Peyer's patch (tissue), 4 donors: ENCODE data around the gene PDLIM7. TPM values are rescaled to one million over a fixed set of nuclear protein-coding genes. Genes with fewer than 3 reads are reported as not detected.

ENCODE experiments used
- DNase-seq, 3 donors: peaks; one replicate each; pipeline ENCODE4 v3.0.0-alpha.2; 2017 to 2019
- H3K27ac ChIP-seq, 4 donors: fragments of 200-600 bp; sonication (generic); one replicate each; pipeline ENCODE4 v1.5.1; 2016 to 2019
- H3K27me3 ChIP-seq, 2 donors: fragments of 200-600 bp; sonication (generic); one replicate each; pipeline ENCODE4 v1.5.1; 2019
- H3K36me3 ChIP-seq, 3 donors: fragments of 200-600 bp; sonication (generic); one replicate each; pipeline ENCODE4 v1.5.1; 2016 to 2019
- H3K4me1 ChIP-seq, 4 donors: fragments of 200-600 bp; sonication (generic); one replicate each; pipeline ENCODE4 v1.5.1; 2016 to 2019
- H3K4me3 ChIP-seq, 4 donors: fragments of 200-600 bp; sonication (generic); 1 replicate in 3 of 4; 2 replicates in 1 of 4; pipeline ENCODE4 v1.5.1; 2016 to 2019; ENCODE audit warnings: mild to moderate bottlenecking in 1 of 4
- H3K9me3 ChIP-seq, 4 donors: fragments of 200-600 bp; sonication (generic); one replicate each; pipeline ENCODE4 v1.5.1; 2016 to 2019; ENCODE audit warnings: mild to moderate bottlenecking in 1 of 4
- CTCF ChIP-seq, 6 experiments: fragments of 450-650 bp in 4 of 6; fragments of 200-600 bp in 2 of 6; sonication (generic) in 1 of 6; IDR thresholded peaks; one replicate each; pipeline ENCODE4 v1.5.1; 2017 to 2019; ENCODE audit warnings: antibody characterized with exemption in 6 of 6, mild to moderate bottlenecking in 3 of 6, moderate library complexity in 1 of 6
- POLR2A ChIP-seq, 2 donors: fragments of 450-650 bp; IDR thresholded peaks; one replicate each; pipeline ENCODE4 v1.5.1; 2017; ENCODE audit warnings: antibody characterized with exemption in 2 of 2, mild to moderate bottlenecking in 2 of 2, moderate library complexity in 2 of 2
- total RNA-seq, 4 donors: library from RNA; depleted of rRNA; stranded (reverse); fragments of >200 nt; gene quantifications; one replicate each; pipeline ENCODE4 v1.1.0, GENCODE V29; 2016

The PDLIM7 gene
- total RNA-seq, 4 donors from 2014 or later, result 17.4 to 137 (median 23.3) TPM

- Histone ChIP-seq H3K4me3 (peak within 1 kb of the TSS; percentile 48 to 87 (median 76)), H3K36me3 (peaks cover 0 to 11% (median 0%) of the 10 kb centered on the region in 3 donors), H3K4me1 (peaks cover 4 to 23% (median 18%) of the 10 kb centered on the region in 4 donors), H3K27me3 (no peaks in the 10 kb centered on the region), H3K27ac (peak within 1 kb of the TSS; percentile 40 to 83 (median 58)), H3K9me3 (no peaks in the 10 kb centered on the region)
- TF ChIP-seq POLR2A (IDR thresholded peaks at IDR 0.05), result no peak
- peak in 4 of 6 experiments; percentile 7 to 40 (median 29) for TF ChIP-seq CTCF (IDR thresholded peaks at IDR 0.05)
- peak; percentile 73 to 85 (median 75) for DNase-seq
These were observed 51.0 kb downstream of the PDLIM7 start, which contains the start of gene PRR7 for GRCh38 chr5:177446200-177447065. Gene PRR7, plus strand, starts transcription at chr5:177446814. Its CDS starts 8,254 bp downstream, at chr5:177455068.

- Histone ChIP-seq H3K4me3 (peak overlapping the region; percentile 48 to 87 (median 76)), H3K27me3 (no peaks in the 10 kb centered on the region), H3K27ac (peak overlapping the region; percentile 40 to 83 (median 58)), H3K36me3 (peaks cover 0 to 17% (median 0%) of the 10 kb centered on the region in 3 donors), H3K9me3 (no peaks in the 10 kb centered on the region), H3K4me1 (peaks cover 4 to 23% (median 18%) of the 10 kb centered on the region in 4 donors)
- no peak for DNase-seq
- TF ChIP-seq CTCF (IDR thresholded peaks at IDR 0.05) (no peak), POLR2A (IDR thresholded peaks at IDR 0.05) (no peak)
These were observed 51.5 kb downstream of the PDLIM7 start for GRCh38 chr5:177445917-177446199.

GRCh38 chr5:177445052-177445916, 52.1 kb downstream of the PDLIM7 start:
- peaks cover 0 to 23% (median 0%) of the 10 kb centered on the region in 3 donors for H3K36me3 ChIP-seq
- H3K27me3 ChIP-seq, result no peaks in the 10 kb centered on the region
- peak overlapping the region in 2 of 4 donors; percentile 62 to 83 for H3K27ac ChIP-seq

GRCh38 chr5:177444106-177445051, 53.0 kb downstream of the PDLIM7 start:
- H3K4me3 ChIP-seq, result no peak overlapping the region
- TF ChIP-seq POLR2A (IDR thresholded peaks at IDR 0.05), result no peak
- TF ChIP-seq CTCF (IDR thresholded peaks at IDR 0.05), result no peak
- no peaks in the 10 kb centered on the region for H3K9me3 ChIP-seq
- DNase-seq, result peak in 1 of 3 donors; percentile 52
- peaks cover 4 to 23% (median 18%) of the 10 kb centered on the region in 4 donors for H3K4me1 ChIP-seq
- H3K36me3 ChIP-seq, result peaks cover 0 to 27% (median 0%) of the 10 kb centered on the region in 3 donors
- H3K27ac ChIP-seq, result peak overlapping the region in 1 of 4 donors; percentile 34
- H3K27me3 ChIP-seq, result no peaks in the 10 kb centered on the region

More at GRCh38 chr5:177445052-177445916, 52.1 kb downstream of the PDLIM7 start:
- peak in 1 of 3 donors; percentile 30 for DNase-seq
- no peak for TF ChIP-seq CTCF (IDR thresholded peaks at IDR 0.05)
- TF ChIP-seq POLR2A (IDR thresholded peaks at IDR 0.05), result no peak
- Histone ChIP-seq H3K4me1 (peaks cover 4 to 23% (median 18%) of the 10 kb centered on the region in 4 donors), H3K4me3 (no peak overlapping the region), H3K9me3 (no peaks in the 10 kb centered on the region)
